GM12875 (cell line): Measurements from ENCODE around the gene SNRPD3.

ENCODE experiments used
- H3K4me3 ChIP-seq: one replicate; pipeline ENCODE4 v1.5.1; 2011; ENCODE audit warnings: low read depth, low read length, control low read depth
- TF ChIP-seq, protein P1 (sequence below): IDR thresholded peaks from 2 replicates; pipeline ENCODE4 v1.5.1; 2011; ENCODE audit warnings: low read depth, mild to moderate bottlenecking, control low read depth, inconsistent platforms, low read length, moderate library complexity, borderline replicate concordance; ENCODE audit not compliant: insufficient read depth

SNRPD3 gene

DNA sequence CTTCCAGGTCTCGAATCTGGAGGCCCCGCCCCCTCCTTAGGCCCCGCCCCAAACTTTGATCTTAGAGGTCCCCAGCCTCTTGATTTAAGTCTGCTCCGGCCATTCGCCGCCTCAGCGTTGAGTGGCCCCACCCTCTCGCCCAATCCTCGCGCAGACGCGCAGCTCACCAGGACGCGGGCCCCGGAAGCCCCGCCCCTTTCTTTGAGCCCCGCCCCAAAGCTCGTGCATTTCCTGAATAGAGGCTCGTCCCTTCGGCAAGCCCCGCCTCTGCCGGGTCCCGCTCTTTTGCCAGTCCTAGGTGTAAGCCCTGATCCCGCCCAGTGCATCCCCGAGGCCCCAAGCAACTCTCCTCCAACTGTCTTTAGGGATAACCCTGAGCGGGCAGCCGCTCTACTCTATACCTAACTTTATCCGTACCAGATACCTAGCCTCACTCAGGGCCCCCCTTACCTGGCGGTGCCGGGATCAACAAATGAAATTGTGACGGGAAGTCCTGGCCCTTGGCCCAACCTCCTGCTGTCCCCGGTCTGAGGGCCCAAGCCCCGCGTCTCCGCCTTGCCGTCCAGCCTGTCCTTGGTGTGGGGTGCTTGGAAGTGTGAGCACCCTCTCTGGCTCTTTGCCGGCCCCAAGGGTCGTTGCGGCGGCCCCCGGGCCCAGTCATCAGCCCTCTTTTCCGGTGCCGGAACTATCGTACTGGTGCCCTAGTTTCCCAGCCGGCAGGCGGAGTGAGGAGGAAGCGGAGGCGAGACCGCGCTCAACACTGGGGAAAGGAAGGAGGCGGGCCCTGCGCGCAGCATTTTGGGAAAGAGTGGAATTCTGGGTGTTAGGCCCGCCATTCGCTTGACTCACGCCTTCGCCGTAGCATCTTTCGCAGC, at the start of gene SNRPD3:
Gene SNRPD3 (plus strand): TSS at position 835 of the 875 bp plus-strand sequence. CDS start 1,676 bp downstream, outside the sequence.
- TF ChIP-seq, protein P1, sequence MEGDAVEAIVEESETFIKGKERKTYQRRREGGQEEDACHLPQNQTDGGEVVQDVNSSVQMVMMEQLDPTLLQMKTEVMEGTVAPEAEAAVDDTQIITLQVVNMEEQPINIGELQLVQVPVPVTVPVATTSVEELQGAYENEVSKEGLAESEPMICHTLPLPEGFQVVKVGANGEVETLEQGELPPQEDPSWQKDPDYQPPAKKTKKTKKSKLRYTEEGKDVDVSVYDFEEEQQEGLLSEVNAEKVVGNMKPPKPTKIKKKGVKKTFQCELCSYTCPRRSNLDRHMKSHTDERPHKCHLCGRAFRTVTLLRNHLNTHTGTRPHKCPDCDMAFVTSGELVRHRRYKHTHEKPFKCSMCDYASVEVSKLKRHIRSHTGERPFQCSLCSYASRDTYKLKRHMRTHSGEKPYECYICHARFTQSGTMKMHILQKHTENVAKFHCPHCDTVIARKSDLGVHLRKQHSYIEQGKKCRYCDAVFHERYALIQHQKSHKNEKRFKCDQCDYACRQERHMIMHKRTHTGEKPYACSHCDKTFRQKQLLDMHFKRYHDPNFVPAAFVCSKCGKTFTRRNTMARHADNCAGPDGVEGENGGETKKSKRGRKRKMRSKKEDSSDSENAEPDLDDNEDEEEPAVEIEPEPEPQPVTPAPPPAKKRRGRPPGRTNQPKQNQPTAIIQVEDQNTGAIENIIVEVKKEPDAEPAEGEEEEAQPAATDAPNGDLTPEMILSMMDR: no peak
- H3K4me3 ChIP-seq: peak within 1 kb of the TSS; percentile 93

DNA sequence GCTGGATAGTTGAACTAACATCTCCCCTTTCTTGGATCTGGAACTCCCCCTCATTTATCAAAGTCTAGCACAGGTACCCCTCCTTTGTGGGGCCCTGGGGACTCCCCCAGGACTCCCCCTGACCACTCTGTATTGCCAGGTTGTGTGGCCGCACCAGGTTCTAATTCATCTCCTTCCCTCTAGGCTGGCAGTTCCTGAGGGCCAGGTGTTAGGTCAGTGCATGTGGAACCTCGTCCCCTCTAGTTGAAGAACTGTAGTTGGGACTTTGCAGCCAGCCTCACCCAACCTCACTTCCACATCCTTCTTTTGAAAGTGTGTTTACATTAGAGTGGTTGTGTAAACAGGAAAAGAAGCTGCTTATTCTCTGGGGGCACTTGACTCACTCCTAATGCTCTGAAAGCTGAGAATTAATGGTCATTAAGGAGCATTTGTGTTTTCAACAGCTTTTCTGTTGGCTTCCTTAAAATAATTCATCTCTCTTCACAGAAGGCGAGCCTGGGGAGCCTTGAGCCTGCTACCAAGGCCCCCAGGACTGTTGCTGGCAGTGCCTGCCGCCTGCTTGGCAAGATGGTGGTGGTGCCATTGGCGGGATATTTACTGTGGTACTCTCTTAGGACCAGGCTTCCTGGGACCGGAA, 48.9 kb upstream of the SNRPD3 start:
- H3K4me3 ChIP-seq: no peak overlapping the region
- TF ChIP-seq, protein P1: no peak

DNA sequence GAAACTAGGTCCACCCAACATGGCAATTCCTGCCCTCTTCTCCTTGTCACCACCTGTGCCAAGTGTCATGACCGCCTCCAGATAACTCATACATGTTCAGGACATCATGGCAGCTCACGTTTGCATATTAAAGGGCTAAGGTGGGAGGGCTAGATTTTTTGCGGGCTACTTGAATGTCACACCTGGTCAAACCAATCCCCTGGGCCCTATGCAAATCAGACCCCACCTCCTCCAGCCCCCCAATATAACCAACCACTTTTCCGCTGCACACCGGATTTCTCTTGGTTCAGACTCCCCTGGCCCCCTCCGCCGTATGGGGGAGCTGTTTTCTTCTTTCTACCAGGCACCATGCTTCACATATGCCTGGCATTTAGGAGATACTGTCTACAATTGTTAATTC, 48.1 kb upstream of the SNRPD3 start:
- H3K4me3 ChIP-seq: no peak overlapping the region
- TF ChIP-seq, protein P1: peak; percentile 26; the same call in 1 of the 2 replicates

DNA sequence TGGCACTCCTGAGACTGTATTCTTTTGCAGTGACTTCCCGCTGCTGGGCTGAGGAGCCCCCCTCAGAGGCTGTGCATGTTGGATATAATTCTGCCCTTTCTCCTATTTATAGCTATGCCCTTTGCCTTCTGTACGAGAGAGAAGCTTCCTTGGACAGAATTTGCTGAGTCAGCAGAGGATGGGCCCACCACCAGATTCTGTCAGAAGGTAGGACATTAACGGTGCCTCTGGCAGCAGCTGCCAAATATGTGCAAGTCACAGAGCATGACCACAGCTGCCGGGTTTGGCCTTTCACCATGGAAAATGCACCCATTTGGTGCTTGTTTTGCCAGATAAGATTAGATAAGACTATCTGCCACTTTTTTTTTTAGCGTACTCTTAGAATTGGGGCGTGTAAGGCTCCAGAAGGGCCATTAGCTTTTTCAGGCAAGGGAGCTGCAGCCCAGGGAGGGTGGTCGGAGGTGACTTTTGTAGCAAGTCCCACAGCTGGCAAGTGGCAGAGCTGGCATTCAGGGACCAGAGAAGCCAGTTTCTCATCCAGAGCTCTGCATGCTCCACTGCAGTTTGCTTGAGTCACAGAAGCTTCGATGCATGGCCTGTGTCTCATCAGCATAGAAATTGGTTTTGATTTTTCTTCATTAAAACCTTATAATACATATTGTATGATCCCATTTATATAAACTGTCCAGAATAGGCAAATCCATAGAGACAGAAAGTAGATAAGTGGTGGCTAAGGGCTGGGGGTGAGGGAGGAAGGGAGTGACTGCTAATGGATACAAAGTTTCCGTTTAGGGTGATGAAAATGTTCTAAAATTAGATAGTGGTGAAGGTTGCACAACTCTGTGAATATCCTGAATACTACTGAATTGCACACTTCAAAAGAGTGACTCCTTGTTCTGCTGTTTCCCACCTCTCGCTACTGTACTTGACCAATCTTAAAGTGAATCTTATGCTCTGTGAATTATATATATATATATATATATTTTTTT, 44.9 kb upstream of the SNRPD3 start:
- H3K4me3 ChIP-seq: no peak overlapping the region

DNA sequence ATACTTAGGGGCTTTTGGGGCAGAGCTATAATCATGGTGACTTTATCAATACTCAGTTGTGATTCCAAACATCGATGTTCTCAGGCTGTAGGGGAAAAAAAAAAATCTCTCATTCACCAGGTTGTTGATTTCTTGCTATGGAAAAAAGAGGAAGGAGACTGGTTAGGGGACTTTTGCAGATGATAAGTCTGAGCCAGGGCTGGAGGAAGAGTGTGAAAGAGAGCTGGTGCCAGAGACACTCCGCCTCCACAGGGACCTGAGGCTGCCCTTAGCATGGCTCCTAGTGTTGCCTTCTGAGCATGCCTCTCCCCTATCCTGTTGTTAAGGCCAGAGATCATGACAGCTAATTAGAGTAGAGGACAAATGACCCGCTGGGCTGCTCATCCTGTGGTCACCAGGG, 43.8 kb upstream of the SNRPD3 start:
- H3K4me3 ChIP-seq: no peak overlapping the region
- TF ChIP-seq, protein P1: no peak

More for the DNA sequence above, 44.9 kb upstream of the SNRPD3 start:
- TF ChIP-seq, protein P1: no peak

DNA sequence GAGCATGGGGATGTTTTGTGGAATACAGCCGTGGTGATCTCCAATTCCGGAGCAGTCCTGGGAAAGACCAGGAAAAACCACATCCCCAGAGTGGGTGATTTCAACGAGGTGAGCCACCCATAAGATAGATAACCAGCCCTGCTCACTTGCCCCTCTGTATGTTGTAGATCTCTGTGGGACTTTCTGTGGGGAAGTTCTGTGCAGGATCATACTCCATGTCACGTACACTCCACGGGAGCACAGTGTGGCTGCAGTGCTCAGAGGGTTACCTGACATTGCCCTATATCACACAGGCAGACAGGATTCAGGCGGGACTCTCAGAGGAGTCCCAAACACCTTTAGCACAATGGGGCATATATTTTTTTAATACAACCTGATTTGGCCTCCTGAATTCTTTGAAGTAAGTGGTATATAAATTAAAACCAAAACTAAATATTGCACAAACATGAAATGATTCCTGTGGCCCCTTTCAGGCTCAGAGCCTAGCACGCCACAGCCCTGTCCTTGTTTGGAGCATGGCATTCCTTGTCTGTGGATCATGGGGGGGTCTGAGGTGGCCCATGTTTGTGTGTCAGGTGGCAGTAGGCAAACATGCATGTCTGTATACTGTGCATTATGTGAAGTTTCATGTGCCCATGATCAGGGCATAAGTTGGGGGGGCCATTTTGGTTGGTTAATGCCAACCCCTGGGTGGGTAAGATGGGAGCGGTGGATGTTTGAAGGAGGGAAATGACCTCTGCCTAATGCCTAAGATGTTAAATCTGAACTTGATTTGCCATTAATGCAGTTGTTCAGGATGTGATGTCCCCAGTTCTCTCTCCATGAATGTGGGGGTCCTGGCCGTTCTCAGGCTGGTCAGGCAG, 42.2 kb upstream of the SNRPD3 start:
- TF ChIP-seq, protein P1: no peak

More for the DNA sequence above, 42.2 kb upstream of the SNRPD3 start:
- no peak overlapping the region for H3K4me3 ChIP-seq
